Activated CD8-positive, alpha-beta memory T cell treated with anti-CD3 and anti-CD28 coated beads for 48 hours (primary cell): ENCODE results near the gene ROBO2.

ENCODE experiments used
- DNase-seq, 3 experiments: peaks; one replicate each; pipeline ENCODE4 v3.0.0-alpha.2; 2020; ENCODE audit warnings: low read depth in 2 of 3, low spot score in 2 of 3

The ROBO2 gene

GRCh38 chr3:77323626-77324025 is 283.7 kb downstream of the ROBO2 start:
- DNase-seq, result no peak

GRCh38 chr3:77324105-77324504 is 284.2 kb downstream of the ROBO2 start:
- no peak for DNase-seq

- no peak for DNase-seq
Observed at GRCh38 chr3:77325280-77325679, 285.4 kb downstream of the ROBO2 start.

DNA sequence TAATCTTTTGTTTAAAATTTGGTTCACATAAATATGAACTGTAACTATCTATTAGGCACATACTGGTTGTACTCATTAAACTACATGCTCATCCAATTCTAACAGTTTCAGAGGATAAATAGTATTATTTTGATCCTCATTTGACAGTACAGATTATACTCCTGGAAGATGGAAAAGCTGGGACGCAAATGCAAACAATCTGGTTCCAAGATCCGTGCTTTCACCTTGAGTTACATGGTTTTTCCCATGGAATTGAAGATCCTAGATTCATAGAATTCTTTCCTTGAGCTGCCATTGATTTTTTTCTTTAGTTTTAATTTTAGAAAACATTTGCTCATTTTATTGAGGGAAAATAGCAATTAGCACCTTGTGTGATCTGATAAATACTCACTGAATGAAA is 285.8 kb downstream of the ROBO2 start:
- DNase-seq, result no peak

DNA sequence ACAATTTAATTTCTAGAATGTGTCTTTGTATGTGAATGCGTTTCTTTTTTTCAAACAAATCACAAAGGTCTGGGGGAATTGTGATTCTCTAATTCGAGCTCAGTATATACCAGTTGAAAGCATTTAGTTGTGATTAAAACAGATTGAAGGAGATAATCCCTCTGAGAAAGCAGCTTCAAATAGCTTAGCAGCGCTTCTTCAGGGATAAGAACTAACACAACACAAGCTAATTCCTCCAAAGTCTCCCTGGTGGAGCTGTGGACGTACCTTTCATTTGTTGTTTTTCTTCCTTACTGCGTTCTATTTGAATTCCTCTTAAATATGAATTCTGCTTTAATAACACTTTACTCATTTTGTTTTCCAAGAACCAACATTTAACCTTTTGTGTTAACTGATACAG is 286.7 kb downstream of the ROBO2 start:
- DNase-seq, result no peak

DNA sequence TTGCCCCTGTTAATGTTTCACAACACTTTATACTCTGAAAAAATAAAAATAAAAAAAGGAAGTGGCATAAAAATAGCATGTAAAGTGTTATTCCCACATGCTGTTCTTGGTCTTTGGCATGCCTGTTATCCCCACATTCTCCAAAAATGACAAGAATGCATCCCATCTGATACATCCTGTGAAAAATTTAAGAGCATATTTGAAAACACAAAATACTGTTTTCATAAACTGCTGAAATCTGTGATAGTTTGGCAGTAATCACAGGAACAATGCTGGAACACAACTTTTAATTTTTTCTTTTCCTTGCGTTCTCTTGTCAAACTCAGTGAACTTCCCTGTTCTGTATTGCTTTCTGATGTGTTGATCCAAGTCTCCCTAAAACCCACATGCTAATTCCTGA is 288.8 kb downstream of the ROBO2 start:
- no peak for DNase-seq

GRCh38 chr3:77329116-77329515 is 289.2 kb downstream of the ROBO2 start:
- no peak for DNase-seq

DNA sequence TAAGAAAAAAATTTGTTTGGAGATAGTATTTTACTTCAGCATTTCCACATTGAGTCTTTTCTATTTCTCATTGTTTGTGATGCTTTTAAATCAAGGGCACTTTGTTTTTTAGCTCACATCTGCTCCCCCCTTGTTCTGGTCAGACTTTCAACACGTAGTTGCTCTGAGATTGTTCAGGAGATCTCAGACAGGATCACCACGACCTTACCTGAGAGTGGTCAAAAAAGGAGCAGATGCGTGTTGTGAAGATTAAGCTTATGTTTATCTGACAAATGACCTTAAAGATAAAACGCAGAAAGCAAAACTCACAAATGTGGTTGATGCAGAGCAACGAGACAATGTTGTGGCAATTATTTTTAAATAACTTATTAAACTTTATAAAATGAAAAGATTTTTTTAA is 298.3 kb downstream of the ROBO2 start:
- no peak for DNase-seq

DNA sequence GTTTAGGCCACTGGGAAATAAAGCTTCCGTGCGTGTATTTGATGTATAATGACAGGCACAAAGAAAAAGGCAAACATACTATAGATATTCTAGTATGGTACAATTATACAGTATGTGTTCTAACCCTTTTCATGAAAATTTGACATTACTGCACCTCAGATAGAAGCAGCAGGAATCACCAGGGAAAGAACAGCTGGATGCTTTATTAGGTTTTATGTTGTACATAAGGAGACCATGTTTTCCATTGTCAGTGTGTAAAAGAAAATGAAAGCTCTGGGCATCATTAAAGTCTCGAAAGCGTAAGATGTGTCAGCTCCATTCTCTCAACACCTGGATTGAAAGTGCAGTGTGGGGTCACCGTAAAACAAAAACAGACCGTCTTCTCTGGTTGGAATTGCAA is 302.1 kb downstream of the ROBO2 start:
- no peak for DNase-seq

DNA sequence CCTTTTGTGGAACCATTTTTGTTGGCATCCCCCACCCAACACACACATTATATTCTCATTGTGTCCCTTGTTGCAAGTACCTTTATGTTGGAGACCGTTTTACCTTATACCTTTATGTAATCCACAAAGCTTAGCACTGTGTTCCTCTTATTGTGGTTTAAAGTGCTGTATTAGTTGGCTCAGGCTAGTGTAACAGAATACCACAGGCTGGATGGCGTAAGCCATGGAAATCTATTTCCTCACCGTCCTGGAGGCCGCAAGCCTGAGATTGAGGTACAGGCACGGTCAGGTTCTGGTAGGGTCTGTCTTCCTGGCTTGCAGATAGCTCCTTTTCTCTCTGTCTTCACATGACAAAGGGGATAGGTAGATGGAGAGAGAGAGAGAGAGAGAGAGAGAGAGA is 302.8 kb downstream of the ROBO2 start:
- no peak for DNase-seq

GRCh38 chr3:77345009-77345408 is 305.1 kb downstream of the ROBO2 start:
- DNase-seq, result no peak

GRCh38 chr3:77348244-77348855 is 308.5 kb downstream of the ROBO2 start:
- DNase-seq, result no peak

DNA sequence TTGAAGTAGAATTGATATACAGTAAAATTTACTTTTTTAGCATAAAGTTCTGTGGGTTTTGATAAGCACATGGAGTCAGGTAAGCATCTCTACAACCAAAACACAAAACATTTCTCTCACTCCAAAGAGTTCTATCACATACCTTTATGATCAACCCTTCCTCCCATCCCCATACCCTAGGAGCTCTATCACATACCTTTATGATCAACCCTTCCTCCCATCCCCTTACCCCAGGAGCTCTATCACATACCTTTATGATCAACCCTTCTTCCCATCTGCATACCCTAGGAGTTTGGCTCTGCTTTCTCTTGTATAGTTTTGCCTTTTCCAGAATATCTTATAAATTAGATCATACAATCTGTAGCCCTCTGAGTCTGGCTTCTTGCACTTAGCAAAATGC is 315.1 kb downstream of the ROBO2 start:
- DNase-seq, result no peak

- DNase-seq, result no peak
Observed at GRCh38 chr3:77362936-77363335, 323.0 kb downstream of the ROBO2 start.

DNA sequence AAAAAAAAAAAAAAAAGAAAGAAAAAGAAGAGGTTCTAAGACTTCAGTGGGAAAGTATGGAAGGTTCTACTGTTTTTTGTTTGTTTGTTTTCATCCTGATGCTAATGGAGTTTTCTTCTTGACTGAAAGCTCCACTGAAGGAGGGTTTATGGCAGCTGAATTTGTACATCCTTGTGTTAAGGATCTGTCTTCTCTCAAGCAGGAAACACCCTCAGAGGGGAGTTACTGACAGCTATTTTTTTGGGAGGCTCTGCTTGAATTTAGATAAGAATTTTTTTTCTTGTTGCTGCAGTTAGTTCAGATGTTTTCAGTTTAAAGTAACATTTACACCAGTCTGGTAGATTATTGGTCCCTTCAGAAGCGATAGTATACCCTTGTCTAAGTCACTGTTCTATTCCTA is 325.3 kb downstream of the ROBO2 start:
- DNase-seq, result no peak

DNA sequence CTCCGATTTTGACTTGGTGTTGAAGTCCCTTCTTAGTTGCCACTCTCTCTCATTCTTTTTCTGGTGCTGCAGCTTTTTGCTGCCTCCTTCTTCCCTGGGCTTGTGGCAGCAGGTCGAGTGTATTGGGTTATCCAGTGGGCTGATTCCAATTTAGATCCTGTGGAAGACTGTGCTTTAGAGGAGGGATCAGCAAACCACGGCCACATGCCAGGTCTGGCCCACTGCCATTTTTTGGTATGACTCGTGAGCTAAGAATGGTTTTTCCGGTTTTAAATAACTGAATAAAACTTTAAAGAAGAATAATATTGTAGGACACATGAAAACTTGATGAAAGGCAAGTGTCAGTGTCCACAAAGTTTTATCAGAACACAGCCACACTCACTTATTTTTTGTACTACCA is 330.5 kb downstream of the ROBO2 start:
- no peak for DNase-seq

GRCh38 chr3:77372018-77372417 is 332.1 kb downstream of the ROBO2 start:
- DNase-seq, result no peak

GRCh38 chr3:77372634-77373346 is 332.9 kb downstream of the ROBO2 start:
- DNase-seq, result no peak

DNA sequence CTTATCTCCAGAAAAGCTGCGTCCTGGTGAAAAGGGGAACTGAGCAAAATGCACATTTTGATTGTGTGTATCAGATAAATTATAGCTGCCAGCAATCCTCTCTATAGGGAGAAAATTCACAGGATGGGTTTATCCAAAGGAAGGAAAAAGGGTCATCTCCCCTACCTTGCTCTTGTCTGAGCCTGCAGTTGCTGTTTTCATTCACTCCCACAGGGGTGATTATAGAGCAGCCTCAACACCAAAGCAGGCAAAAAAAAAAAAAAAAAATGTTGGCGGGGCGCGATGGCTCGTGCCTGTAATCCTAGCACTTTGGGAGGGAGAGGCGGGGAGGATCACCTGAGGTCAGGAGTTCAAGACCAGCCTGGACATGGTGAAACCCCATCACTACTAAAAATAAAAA is 333.7 kb downstream of the ROBO2 start:
- no peak for DNase-seq

DNA sequence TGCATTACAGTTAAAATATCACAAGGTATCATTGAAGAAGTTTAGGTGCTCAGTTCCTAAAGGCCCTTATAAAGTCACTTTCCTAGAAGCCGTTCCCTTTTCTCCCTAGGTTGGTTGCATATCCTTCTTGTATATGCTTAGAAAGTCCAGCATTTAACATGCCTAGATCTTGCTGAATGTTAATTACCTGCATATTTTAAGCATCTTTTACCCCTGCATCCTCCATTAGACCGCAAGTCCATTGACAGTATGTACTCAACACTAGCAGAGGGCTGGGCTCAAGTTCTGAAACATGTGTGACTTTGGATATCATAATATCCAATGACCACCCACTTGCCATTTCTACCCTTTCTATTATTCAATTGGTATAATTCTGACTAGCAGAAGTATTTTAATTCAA is 336.6 kb downstream of the ROBO2 start:
- no peak for DNase-seq

- no peak for DNase-seq
Observed at GRCh38 chr3:77377717-77378116, 337.8 kb downstream of the ROBO2 start.

DNA sequence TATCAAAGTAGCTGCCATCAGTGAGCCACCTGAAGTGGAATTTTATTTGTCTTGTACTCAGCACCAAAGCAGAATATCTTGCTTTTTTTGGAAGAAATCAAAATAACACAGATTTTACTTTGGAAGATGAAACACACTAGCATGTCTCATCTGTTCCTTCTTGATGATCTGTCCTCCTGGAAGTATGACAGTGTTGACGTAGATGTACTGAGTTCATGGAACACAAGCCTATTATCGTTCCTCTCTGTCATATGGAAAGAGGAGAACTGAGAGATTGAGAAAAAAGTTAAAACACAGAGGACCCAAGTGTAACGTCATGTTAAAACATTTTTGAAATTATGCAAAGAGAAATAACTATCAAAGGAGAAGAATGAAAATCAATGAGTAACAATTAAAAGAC is 340.2 kb downstream of the ROBO2 start:
- no peak for DNase-seq

GRCh38 chr3:77381431-77381830 is 341.5 kb downstream of the ROBO2 start:
- no peak for DNase-seq
